T-helper 22 cell (primary cell): ENCODE results near the gene RAMACL.
"Not testable (repeated sequence)": the region's sequence is repeated elsewhere in the genome, so short reads cannot be mapped to it uniquely, and the experiment has no call there.

Experiments
- DNase-seq: peaks from one replicate; pipeline ENCODE4 v3.0.0-alpha.2; 2020; ENCODE audit warnings: low read depth

Gene RAMACL

DNA sequence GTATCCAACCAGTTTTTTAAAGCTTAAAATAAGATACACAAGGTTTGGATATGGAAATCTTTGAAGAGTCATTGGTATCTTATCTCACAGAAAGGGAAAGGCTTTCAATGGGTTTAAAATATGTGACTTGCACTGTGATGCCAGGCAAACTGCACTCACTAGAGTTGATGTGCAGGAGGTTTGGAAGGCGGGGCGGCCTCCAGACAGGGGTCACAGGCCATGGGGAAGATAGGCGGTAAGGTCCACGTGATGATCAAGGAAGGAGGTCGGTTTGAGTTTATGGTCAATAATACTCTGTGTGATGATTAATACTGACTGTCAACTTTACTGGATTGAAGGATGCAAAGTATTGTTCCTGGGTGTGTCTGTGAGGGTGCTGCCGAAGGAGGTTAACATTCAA, 9.5 kb upstream of the RAMACL start:
- no peak for DNase-seq

DNA sequence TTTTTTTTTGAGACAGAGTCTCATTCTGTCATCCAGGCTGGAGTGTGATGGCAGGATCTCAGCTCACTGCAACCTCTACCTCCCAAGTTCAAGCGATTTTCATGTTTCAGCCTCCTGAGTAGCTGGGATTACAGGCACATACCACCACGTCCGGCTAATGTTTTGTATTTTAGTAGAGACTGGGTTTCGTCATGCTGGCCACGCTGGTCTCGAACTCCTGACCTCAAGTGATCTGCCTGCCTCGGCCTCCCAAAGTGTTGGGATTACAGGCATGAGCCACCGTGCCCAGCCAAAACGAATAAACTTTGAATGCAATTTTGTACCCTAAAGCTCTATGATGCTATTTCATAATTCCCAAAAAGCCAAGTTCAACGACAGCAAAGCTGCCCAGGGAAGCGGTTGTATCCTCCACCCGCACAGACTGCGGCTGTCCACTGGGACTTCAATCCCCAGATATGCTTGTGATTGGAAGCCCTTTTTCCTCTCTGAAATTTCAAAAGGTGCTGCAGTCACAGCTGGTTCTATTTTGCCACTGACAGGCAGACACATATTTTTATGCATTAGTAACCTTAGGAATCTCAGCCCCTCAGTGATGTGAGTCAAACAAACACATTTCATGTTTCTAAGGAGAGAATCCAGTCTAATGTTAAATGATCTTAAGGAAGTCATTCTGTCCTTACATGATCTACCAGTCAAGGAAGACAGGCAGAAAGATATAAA, 8.7 kb upstream of the RAMACL start:
- DNase-seq = no peak

DNA sequence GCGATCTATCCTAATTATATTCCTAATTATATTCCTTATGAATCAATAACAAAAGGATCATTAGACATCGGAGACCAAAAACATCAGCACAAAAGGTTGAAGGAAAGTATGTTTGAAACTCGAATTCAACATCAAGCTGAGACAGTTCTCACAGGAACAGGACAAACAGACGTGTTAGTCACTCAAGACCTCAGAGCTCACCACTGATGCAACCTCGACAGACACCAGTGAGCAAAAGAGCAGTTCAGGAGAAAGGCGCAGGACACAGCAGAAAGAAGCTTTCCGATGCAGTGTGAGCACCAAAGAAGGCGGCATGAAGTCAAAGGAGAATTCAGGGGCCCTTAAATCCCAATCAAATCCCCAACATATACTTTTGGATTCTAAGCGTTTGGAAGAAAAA, 6.3 kb upstream of the RAMACL start:
- no peak for DNase-seq

DNA sequence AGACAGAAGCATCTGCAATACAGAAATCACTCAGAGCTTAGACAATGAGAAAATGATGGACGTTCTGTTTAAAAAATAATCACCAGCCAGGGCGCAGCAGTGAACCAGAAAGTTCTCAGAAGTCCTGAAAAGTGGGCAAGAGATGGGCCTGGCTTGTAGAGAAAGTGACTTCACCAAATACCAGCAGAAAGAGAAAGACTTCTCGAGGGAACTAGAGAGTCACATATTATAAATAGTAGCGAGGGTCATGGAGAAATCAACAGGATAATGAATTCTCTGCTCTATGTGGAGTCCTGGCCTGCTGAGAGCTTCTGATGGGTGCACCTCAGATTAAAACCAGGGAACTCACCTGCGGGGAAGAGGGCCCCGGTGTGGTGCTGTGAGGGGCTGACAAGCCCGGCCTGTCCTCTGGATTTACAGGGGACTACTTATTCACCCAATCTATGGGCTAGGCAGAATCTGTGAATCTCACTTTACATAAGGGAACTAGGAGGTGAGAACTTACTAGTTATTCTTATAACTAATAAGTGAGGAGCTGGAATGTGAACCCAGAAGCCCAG, 5.6 kb upstream of the RAMACL start:
- DNase-seq = no peak

DNA sequence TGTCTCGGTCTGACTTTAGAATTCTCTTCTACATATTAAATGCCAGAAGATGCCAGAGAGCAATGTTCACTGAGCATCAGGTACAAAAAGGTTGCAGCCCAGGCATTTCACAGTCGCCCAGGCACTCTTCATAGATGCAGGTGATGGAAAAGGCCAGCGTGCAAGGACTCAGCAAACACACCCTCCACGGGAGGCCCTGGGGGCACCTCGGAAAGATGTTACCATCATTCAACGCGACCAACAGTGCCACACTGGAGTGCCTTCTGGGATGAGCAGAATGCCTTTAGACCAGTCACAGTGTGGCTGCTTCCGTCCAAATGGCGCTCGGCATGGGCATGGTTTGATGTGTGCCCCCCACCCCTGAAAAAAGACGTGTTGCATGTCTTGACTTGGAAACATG, 4.5 kb upstream of the RAMACL start:
- no peak for DNase-seq

DNA sequence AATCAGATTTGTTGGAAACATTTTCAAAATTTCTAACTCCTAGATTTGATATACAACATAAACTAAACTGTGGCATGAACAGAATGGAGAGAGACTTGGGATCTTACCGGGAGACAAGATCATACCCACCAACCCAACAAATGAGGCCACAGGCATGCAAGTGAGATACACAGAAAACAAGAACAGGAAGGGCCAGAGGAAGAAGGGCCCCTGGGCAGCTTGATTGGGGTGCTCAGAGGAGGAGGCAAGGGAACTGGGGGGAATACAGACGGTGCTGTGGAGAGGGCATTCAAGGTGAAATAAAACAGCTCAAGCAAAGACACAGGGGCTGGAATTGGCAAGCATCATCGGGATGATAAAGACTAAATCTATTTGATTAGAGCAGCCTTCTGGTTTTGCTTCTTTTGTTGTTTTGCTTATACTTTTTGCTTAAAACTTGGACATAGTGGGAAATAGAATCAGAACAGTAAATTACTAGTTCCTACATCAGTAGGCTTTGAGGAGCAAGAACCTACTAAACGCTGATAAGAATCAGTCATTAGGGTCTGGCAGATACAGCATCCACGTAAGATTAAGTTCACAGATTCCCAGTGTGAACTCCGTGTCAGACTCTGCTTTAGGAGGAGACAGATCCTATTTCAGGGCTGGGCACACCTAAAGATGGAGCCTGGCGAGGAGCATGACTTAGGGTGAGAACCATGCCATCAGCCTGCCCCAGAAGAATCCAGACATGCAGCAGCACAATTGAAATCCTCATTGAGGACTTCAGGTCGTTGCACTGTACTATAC, 3.5 kb upstream of the RAMACL start:
- no peak for DNase-seq

DNA sequence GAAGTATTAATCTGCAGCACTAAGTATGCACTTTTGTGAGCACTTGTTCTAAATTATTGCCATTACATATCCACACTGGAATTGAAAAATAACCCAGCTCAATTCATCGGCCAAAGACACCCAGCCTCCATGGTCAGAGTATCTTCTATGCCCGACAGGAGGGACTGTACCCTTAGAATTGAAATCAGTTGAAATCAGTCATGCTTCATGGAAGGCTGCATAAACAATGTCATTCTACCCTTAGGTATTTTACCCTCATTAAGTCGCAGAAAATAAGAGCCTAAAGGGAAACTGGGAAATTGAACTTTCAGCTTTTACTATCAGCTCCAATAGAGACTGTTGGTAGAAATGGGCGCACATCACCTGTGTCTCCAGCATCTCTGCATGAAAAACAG, 2.9 kb upstream of the RAMACL start:
- no peak for DNase-seq

DNA sequence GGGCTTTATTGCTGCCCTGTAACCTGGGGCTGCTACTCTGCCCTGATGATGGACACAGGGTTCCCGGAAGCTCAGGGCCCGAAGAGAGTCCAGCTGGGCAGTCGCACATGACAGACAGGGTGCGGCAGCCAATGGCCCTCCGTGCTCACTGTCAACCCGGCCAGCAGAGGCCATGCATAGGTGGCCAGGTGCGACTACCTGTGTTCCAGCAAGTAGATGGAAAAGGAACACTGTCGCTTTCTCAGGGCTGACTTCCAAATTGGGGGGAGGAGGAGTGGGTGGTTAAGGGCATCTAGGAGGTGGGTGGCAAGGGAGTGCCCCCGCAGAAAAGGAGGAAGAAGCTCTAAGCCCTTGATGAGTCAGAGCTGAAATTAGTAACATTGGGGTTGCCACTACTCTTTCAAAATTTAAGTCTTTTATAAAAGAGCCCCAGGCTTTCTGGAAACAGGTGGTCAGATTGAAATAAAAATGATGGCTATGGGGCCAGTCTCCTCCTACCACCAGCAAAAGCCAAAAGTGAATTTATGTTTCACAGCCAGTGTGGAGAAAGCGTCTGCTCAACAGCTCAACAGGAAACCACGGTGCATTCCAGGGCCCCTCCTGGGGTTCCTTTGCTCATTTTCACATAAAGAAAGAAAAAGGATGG, 2.3 kb upstream of the RAMACL start:
- no peak for DNase-seq

DNA sequence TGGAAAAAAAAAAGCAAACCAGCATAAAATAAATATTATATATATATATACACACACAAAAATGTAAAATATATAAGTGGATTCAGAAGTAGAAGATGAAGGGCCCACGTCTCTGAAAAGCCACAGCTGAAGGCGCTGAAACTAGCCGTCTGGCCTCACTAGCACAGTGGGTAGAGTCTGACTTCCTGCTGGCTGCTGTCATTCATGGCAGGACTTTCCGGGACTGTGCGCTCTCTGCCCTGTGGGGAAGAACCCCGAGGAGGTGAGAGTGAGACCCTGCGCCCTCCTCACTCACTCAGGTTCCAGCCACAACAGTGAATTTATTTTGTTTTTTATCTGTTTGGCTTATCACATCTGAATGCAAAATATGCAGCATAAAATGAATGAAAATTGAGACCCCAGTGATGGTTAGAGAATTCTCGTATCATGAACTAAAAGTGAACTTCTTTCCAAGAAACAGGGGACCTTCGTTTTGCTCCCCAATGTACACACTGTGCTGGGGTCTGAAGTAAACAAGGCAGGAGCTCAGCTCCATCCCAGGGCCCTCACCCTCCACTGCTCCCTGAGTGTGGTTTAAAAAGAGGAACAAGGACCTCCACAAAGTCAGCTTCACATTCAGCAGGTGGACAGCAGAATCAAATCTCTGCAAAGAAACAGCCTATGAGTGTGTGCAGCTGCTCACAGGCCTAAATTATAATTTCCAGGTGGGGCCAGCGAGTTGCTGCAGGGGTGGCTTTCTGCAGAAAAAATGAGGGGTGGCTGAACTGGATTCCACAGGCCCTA, 1.3 kb upstream of the RAMACL start:
- DNase-seq = no peak

DNA sequence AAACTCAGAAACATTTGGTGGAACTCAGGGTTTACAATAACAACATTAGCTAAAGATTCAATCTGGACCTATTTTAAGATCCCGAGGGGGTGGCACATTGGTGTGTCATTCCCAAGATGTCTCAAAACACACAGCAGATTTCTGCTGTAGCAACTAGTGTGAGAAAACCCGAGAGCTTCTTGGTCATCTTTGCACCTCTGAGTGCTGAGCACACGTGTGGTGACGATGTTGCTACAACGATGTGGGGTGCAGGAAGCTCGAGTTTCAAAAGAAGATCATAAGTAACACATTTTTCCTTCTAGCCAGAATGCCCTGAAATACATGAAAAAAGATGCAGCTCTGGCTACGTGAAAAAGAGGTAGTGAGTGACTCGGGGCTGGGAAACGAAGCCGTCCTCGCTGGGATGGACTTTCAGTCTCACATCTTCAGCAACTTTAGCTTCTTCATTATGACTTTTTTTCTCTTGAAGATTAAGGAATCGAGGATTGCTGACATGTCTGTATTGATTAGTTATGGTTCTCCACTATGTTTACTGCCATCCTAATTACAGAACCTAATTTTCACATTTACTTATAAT, 1.5 kb downstream of the RAMACL start:
- DNase-seq = no peak

DNA sequence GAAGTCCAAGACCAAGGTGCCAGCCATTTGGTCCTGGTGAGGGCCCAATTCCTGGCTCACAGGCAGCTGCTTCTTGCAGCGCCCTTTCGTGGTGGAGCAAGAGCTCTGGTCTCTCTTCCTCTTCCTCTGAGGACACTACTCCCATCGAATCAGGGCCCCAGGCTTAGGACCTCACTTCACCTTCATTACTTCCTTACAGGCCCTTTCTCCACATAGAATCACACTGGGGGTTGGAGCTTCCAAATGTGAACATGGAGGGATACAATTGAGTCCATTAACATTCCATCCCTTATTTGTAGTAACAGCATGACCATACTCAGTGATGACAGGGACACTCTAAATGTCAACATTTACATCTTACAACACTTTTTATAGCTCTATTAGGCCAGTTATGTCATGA, 2.3 kb downstream of the RAMACL start:
- DNase-seq = no peak

DNA sequence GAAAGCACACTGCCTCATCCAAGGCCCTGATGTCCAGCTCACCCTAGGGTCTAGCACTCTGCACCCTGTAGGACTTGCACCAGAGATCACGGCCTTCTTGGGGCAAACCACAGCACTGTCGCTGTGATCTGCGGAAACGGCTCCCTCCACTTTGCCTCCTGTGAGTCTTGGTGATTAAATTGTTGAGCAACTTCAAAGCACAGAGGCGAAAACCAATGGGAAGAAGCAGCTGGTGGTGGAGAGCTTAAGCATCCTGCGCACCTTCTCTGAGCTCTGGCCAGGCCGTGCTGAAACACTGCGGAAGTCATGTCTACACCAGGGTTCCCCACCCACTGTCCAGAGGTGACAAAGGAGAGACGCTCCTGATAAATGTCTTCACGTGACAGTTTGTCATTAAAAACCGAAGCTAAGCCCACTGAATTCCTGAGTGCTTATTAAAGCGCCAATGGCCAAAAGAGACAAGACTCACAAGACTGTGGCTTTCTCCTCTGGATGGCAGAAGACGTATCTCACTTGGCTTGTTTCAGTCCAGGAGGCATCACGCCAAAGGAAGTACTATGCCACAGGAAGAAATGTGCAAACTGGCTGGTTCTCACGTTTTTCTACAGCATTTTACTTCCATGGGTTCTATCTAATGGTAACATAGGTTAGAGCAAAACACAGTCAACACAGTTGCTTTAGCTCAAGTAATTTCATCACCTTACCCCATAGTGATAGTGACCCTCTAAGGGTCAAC, 3.1 kb downstream of the RAMACL start:
- no peak for DNase-seq

DNA sequence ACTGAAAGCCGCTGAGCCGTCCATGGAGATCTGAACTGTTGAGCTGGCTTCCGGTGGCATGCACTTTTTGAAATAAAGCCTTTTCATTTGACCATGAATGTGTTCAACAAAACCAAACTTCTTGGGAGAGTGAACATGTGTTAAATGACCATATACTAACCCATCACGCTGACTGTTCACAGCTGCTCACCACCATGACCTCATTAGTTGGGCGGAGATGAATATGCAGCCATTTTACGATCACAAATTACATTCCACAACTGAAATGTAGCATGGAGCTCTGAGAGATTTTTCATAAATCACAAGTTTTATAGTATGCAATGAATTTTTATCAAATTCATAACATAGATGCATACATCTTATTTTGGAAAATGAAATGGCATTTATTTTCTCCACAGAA, 4.2 kb downstream of the RAMACL start:
- DNase-seq = no peak

DNA sequence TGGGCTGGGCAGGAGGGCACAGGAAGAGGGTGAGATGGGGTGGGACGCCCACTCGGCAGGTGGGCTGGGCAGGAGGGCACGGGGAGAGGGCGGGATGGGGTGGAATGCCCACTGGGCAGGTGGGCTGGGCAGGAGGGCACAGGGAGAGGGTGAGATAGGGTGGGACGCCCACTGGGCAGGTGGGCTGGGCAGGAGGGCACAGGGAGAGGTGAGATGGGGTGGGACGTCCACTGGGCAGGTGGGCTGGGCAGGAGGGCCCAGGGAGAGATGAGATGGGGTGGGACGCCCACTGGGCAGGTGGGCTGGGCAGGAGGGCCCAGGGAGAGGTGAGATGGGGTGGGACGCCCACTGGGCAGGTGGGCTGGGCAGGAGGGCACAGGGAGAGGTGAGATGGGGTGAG, 4.7 kb downstream of the RAMACL start:
- DNase-seq = not testable (repeated sequence)

DNA sequence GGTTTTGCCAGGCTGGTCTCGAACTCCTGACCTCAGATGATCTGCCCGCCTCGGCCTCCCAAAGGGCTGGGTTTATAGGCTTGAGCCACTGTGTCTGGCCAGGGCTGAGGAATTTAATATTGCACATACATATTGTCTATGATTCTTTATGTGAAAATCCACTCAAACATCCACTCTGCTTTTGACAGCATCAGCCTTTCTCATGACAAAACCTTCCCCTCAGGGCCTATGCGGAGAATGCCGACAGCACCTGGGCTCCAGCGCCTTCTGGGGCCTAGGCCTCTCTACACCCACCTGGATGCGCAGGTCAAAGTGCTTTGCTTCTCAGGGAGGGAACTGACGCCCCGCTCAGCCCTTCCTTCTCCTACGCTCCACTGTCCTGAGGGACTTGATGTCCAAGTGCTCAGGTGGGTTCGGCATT, 5.4 kb downstream of the RAMACL start:
- no peak for DNase-seq

DNA sequence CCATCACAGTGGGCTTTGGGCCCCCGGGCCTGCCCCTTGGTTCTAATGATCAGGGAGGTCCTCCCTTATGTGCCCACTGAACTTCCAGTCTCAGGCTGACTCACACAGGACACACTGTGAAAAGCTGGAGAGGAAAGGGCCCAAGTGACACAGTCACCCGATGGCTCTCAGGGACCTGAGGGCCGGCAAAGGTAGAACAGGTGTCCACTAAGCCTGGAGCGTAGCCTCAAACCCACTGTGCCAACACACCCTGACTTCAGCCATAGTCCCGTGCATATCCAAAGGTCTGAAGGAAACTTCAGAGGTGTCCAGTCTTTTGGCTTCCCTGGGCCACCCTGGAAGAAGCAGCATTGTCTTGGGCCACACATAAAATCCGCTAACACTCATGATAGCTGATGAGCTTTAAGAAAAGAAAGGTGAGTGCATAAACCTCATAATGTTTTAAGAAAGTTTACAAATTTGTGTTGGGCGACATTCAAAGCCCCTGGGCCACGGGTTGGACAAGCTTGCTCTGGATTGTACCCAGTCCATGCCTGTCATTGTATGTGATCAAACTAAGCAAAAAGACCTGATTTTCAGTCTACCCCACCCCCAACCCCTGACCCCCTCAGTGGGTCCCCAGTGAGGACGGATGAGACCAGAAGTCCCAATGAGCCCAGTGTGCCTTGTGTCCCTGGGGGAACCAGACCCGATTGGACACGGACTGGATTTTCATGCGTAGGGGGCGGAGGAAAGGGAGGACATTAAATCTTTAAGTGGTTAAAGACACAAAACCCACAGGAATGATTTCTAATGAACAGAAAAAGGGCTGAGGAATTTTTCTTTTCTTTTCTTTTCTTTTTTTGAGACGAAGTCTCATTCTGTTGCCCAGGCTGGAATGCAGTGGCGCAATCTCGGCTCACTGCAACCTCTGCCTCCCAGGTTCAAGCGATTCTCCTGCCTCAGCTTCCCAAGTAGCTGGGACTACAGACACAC, 6.1 kb downstream of the RAMACL start:
- no peak for DNase-seq

DNA sequence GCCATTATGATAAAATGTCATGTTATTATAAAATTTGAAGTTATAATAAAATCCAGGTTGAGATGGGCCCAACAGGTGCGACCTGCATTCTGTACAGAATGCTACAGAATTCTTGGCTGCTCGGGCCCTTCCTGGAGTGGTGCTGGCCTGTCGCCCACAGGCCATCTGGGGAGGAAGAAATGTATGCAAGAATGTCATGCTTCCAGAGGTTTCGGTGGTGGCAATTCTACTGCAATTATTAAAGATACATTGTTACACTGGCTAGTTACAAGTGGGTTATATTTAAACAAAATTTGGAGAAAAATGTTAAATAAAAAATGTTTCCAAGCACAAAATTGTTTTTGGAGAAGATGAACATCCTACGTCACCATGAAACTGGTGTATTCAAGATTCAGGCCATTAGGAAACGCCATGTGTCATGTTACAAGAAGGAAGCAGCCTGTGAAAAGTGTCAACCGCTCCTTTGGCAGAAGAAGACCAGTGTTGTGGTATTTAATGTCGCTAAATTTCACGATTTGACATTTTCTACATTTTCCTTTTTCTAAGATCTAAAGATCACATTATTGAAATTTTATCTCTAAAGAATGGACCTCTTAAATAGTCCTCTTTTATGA, 7.1 kb downstream of the RAMACL start:
- DNase-seq = no peak

DNA sequence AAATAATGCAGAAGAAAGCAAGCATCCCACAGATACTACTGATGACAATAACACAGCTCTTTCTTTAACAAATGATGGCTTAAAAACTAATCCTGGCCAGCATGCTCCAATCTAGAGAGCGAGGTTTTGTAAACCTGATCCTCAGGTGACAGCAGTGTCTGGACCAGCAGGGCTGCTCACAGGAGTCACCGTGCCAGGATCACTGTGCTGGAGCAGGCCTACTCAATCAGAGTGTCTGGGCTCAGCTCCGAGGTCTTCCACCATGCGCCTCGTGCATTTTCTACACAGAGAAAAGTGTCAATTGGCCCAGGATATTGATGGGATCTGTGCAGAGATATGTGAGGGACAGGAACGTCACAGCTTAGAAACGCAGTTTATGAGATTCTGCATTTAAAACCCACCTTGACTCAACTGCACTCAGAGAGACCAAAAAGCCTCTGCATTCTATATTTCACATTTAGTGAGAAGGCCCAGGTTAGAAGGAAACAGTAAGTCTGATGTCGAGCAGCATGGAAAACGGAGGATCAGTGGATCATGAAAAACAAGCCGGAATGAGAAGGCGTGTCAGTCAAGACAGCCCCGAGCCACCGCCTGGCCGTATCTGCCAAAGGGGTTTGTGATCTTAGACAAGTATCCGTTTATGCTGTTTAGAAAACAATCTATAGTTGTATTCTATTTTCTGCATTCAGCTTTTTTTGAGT, 7.8 kb downstream of the RAMACL start:
- DNase-seq = no peak

DNA sequence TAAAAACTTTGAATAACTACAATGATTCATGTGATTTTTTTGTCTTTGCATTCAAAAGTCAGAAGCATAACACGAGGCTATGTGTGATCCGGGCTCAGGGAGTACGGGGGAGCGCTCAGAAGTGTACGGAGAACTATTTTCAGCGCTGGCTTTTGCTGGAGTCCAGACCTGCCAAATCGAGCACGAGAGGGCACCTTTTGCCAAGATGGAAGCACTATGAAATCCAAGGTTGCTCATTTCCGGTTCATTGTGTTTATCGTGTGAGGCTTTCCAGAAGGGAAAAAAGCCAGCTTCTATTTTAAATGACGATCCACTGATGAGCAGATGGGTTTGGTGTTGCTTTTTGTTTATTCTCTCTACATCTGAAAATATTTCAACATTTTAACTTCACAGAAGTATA, 11.3 kb downstream of the RAMACL start:
- no peak for DNase-seq
